Liver (tissue), 9 donors: ENCODE measurements around the gene CD46. TPM values are rescaled to one million over a fixed set of nuclear protein-coding genes. Genes with fewer than 3 reads are reported as not detected.

Experiments
- DNase-seq: peaks from one replicate; pipeline ENCODE4 v3.0.0-alpha.2; 2017; ENCODE audit warnings: low spot score
- H3K27ac ChIP-seq, 2 donors: one replicate each; pipeline ENCODE4 v1.7.0; 2013; ENCODE audit warnings: inconsistent platforms in 2 of 2, low read length in 2 of 2, control low read depth in 1 of 2, low read depth in 1 of 2, mild to moderate bottlenecking in 1 of 2
- H3K27me3 ChIP-seq, 4 donors: one replicate each; pipeline versions ENCODE4 v1.6.1 to v1.7.0; 2013; ENCODE audit warnings: low read length in 3 of 4, inconsistent platforms in 1 of 4, mild to moderate bottlenecking in 1 of 4, moderate library complexity in 1 of 4; ENCODE audit not compliant: control insufficient read depth in 4 of 4, insufficient read depth in 4 of 4
- H3K36me3 ChIP-seq, 4 donors: one replicate each; pipeline versions ENCODE4 v1.6.1 to v1.7.0; 2013; ENCODE audit warnings: low read length in 3 of 4, mild to moderate bottlenecking in 3 of 4, low read depth in 1 of 4, moderate library complexity in 1 of 4; ENCODE audit not compliant: control insufficient read depth in 4 of 4, insufficient read depth in 3 of 4
- H3K4me1 ChIP-seq, 4 donors: one replicate each; pipeline versions ENCODE4 v1.6.1 to v1.7.0; 2013; ENCODE audit warnings: low read length in 3 of 4, mild to moderate bottlenecking in 3 of 4, moderate library complexity in 1 of 4; ENCODE audit not compliant: control insufficient read depth in 4 of 4, insufficient read depth in 4 of 4
- H3K4me3 ChIP-seq, 3 donors: one replicate each; pipeline versions ENCODE4 v1.6.1 to v1.7.0; 2013; ENCODE audit warnings: low read length in 3 of 3, control low read depth in 1 of 3, low read depth in 1 of 3, mild to moderate bottlenecking in 1 of 3
- H3K9ac ChIP-seq, 2 donors: one replicate each; pipeline ENCODE4 v1.7.0; 2013; ENCODE audit warnings: low read length in 2 of 2, mild to moderate bottlenecking in 2 of 2, moderate library complexity in 2 of 2, control low read depth in 1 of 2, low read depth in 1 of 2
- H3K9me3 ChIP-seq, 4 donors: one replicate each; pipeline versions ENCODE4 v1.6.1 to v1.7.0; 2013; ENCODE audit warnings: low read length in 3 of 4; ENCODE audit not compliant: control insufficient read depth in 4 of 4
- ATF3 ChIP-seq: IDR thresholded peaks from 2 replicates; pipeline ENCODE4 v1.6.1; 2016; ENCODE audit warnings: antibody characterized with exemption
- EGR1 ChIP-seq, 2 donors: IDR thresholded peaks; 2 replicates each; pipeline ENCODE4 v1.6.1; 2016 to 2018; ENCODE audit warnings: antibody characterized with exemption in 2 of 2, low read depth in 2 of 2
- FOXA2 ChIP-seq: IDR thresholded peaks from 2 replicates; pipeline ENCODE4 v1.6.1; 2016; ENCODE audit warnings: antibody characterized with exemption
- HNF4G ChIP-seq: IDR thresholded peaks from 2 replicates; pipeline ENCODE4 v1.6.1; 2016; ENCODE audit warnings: antibody characterized with exemption
- JUND ChIP-seq, 2 donors: IDR thresholded peaks; 2 replicates each; pipeline ENCODE4 v1.6.1; 2016; ENCODE audit warnings: antibody characterized with exemption in 2 of 2
- MAX ChIP-seq: IDR thresholded peaks from 2 replicates; pipeline ENCODE4 v1.6.1; 2016; ENCODE audit warnings: antibody characterized with exemption
- RAD21 ChIP-seq, 2 donors: IDR thresholded peaks; 2 replicates each; pipeline ENCODE4 v1.6.1; 2016; ENCODE audit warnings: antibody characterized with exemption in 2 of 2, mild to moderate bottlenecking in 2 of 2
- SP1 ChIP-seq: IDR thresholded peaks from 2 replicates; pipeline ENCODE4 v1.6.1; 2018; ENCODE audit warnings: antibody characterized with exemption, mild to moderate bottlenecking
- TAF1 ChIP-seq: conservative IDR thresholded peaks from 2 replicates; pipeline ENCODE4 v1.6.1; 2016; ENCODE audit warnings: antibody characterized with exemption, mild to moderate bottlenecking
- YY1 ChIP-seq: IDR thresholded peaks from 2 replicates; pipeline ENCODE4 v1.6.1; 2016; ENCODE audit warnings: antibody characterized with exemption, mild to moderate bottlenecking
- ZBTB33 ChIP-seq: IDR thresholded peaks from 2 replicates; pipeline ENCODE4 v1.6.1; 2016; ENCODE audit warnings: antibody characterized with exemption
- WGBS: extraction: QIAGEN DNeasy Blood & Tissue Kit; methylation state at CpG from one replicate; pipeline ENCODE4 v1.1.7; 2013; 5-methylcytosine and 5-hydroxymethylcytosine counted together
- polyA plus RNA-seq, 2 donors: library from polyadenylated mRNA; stranded (reverse) in 1 of 2; unstranded in 1 of 2; fragments of 200-250 nt in 1 of 2; fragments of >200 nt in 1 of 2; fragmentation: Nextera tagmentation in 1 of 2; extraction: Ambion mirVana in 1 of 2; gene quantifications; one replicate each; pipeline versions ENCODE4 v1.2.1 to v1.2.3, GENCODE V29; 2013 to 2015
- total RNA-seq, 2 donors: library from RNA; depleted of rRNA; stranded (reverse); fragments of >200 nt; gene quantifications; one replicate each; pipeline ENCODE4 v1.2.3, GENCODE V29; 2014
- TF ChIP-seq, protein P1 (sequence below): fragments of 150-350 bp; IDR thresholded peaks from 2 replicates; pipeline ENCODE4 v1.5.1; 2017; ENCODE audit warnings: improper control_type of control experiment, low read depth, low read length; ENCODE audit not compliant: missing input control
- donor health status: healthy.
- donor health status: healthy.
- donor health status: healthy.
- donor health status: healthy.
- donor health status: healthy.

CD46 gene
- total and polyA plus RNA-seq, 4 donors = 71.3 to 177 (median 121) TPM

GRCh38 chr1:207833956-207834660, 82.3 kb downstream of the CD46 start (continued):
- TF ChIP-seq, protein P1, sequence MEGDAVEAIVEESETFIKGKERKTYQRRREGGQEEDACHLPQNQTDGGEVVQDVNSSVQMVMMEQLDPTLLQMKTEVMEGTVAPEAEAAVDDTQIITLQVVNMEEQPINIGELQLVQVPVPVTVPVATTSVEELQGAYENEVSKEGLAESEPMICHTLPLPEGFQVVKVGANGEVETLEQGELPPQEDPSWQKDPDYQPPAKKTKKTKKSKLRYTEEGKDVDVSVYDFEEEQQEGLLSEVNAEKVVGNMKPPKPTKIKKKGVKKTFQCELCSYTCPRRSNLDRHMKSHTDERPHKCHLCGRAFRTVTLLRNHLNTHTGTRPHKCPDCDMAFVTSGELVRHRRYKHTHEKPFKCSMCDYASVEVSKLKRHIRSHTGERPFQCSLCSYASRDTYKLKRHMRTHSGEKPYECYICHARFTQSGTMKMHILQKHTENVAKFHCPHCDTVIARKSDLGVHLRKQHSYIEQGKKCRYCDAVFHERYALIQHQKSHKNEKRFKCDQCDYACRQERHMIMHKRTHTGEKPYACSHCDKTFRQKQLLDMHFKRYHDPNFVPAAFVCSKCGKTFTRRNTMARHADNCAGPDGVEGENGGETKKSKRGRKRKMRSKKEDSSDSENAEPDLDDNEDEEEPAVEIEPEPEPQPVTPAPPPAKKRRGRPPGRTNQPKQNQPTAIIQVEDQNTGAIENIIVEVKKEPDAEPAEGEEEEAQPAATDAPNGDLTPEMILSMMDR = no peak
- TF ChIP-seq RAD21 (IDR thresholded peaks at IDR 0.05) (no peak), FOXA2 (no peak), HNF4G (no peak), MAX (no peak), JUND (IDR thresholded peaks at IDR 0.05) (no peak)

- no peak overlapping the region for H3K27ac ChIP-seq
- no peak for TF ChIP-seq YY1
- H3K9ac ChIP-seq = no peak overlapping the region
- no peaks in the 10 kb centered on the region for H3K9me3 ChIP-seq
- H3K36me3 ChIP-seq = no peaks in the 10 kb centered on the region
- no peaks in the 10 kb centered on the region for H3K4me1 ChIP-seq
- no peak for DNase-seq
- H3K27me3 ChIP-seq = no peaks in the 10 kb centered on the region
- WGBS = 92% methylated on average over 6 of the region's 6 CpGs
- no peak overlapping the region for H3K4me3 ChIP-seq
Measured at GRCh38 chr1:207835958-207836357, 84.1 kb downstream of the CD46 start.

DNA sequence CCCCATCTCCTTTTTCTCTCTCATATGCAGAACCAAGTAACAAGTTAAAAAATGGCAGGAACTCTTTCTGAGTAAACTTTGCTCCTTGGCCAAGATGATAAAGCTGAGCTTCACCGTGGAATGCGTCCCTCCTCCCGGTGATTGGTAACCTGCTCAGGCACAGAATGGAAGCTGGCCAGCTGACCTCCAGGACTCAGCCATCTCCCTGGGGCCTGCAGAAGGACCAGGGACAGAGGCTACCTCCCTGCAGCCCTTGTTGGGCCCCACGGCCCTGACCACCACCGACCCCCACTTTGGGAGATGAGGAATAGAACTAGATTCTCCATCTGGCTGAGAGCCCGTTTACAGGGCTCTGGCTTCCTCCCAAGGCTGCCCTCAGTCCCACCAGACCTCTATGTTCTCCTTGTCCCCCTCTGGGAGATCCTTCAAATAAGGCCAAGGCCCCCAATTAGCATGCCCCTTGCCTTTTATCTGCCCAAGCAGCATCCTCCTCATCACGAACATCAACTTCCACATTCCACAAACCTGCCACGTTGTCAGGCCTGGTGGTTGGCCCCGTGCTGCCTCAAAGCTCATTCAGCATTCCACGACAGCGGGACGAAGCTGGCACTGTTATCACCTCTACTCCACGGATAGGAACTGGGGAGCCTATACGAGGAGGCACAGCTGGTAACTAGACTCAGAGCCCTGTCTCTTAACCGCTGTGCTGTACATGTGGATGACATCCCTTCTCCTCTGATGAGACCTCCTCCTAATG, 84.9 kb downstream of the CD46 start:
- 85% methylated on average over 15 of the region's 15 CpGs for WGBS

More for the DNA sequence above, 84.9 kb downstream of the CD46 start:
- H3K27ac ChIP-seq = no peak overlapping the region
- no peak for TF ChIP-seq EGR1 (IDR thresholded peaks at IDR 0.05; ENCODE audit: low read depth in 2 of 2)
- TF ChIP-seq TAF1 = no peak
- no peak for TF ChIP-seq HNF4G
- TF ChIP-seq ZBTB33 = no peak
- TF ChIP-seq MAX = no peak
- TF ChIP-seq ATF3 = no peak
- no peak for TF ChIP-seq SP1
- no peak for TF ChIP-seq JUND (IDR thresholded peaks at IDR 0.05)
- H3K9me3 ChIP-seq = no peaks in the 10 kb centered on the region
- no peak overlapping the region for H3K9ac ChIP-seq
- DNase-seq = no peak
- no peak overlapping the region for H3K4me3 ChIP-seq
- no peaks in the 10 kb centered on the region for H3K27me3 ChIP-seq
- no peaks in the 10 kb centered on the region for H3K4me1 ChIP-seq
- H3K36me3 ChIP-seq = no peaks in the 10 kb centered on the region
